Liver (tissue), 9 donors: ENCODE measurements around the gene EPC1. TPM values are rescaled to one million over a fixed set of nuclear protein-coding genes. Genes with fewer than 3 reads are reported as not detected.
A peak's percentile ranks its signal among the peaks of the same experiment; 100 is the strongest.

Experiments used
- DNase-seq: peaks from one replicate; pipeline ENCODE4 v3.0.0-alpha.2; 2017; ENCODE audit warnings: low spot score
- H3K27ac ChIP-seq, 2 donors: one replicate each; pipeline ENCODE4 v1.7.0; 2013; ENCODE audit warnings: inconsistent platforms in 2 of 2, low read length in 2 of 2, control low read depth in 1 of 2, low read depth in 1 of 2, mild to moderate bottlenecking in 1 of 2
- H3K27me3 ChIP-seq, 4 donors: one replicate each; pipeline versions ENCODE4 v1.6.1 to v1.7.0; 2013; ENCODE audit warnings: low read length in 3 of 4, inconsistent platforms in 1 of 4, mild to moderate bottlenecking in 1 of 4, moderate library complexity in 1 of 4; ENCODE audit not compliant: control insufficient read depth in 4 of 4, insufficient read depth in 4 of 4
- H3K36me3 ChIP-seq, 4 donors: one replicate each; pipeline versions ENCODE4 v1.6.1 to v1.7.0; 2013; ENCODE audit warnings: low read length in 3 of 4, mild to moderate bottlenecking in 3 of 4, low read depth in 1 of 4, moderate library complexity in 1 of 4; ENCODE audit not compliant: control insufficient read depth in 4 of 4, insufficient read depth in 3 of 4
- H3K4me1 ChIP-seq, 4 donors: one replicate each; pipeline versions ENCODE4 v1.6.1 to v1.7.0; 2013; ENCODE audit warnings: low read length in 3 of 4, mild to moderate bottlenecking in 3 of 4, moderate library complexity in 1 of 4; ENCODE audit not compliant: control insufficient read depth in 4 of 4, insufficient read depth in 4 of 4
- H3K4me3 ChIP-seq, 3 donors: one replicate each; pipeline versions ENCODE4 v1.6.1 to v1.7.0; 2013; ENCODE audit warnings: low read length in 3 of 3, control low read depth in 1 of 3, low read depth in 1 of 3, mild to moderate bottlenecking in 1 of 3
- H3K9ac ChIP-seq, 2 donors: one replicate each; pipeline ENCODE4 v1.7.0; 2013; ENCODE audit warnings: low read length in 2 of 2, mild to moderate bottlenecking in 2 of 2, moderate library complexity in 2 of 2, control low read depth in 1 of 2, low read depth in 1 of 2
- H3K9me3 ChIP-seq, 4 donors: one replicate each; pipeline versions ENCODE4 v1.6.1 to v1.7.0; 2013; ENCODE audit warnings: low read length in 3 of 4; ENCODE audit not compliant: control insufficient read depth in 4 of 4
- EGR1 ChIP-seq, 2 donors: IDR thresholded peaks; 2 replicates each; pipeline ENCODE4 v1.6.1; 2016 to 2018; ENCODE audit warnings: antibody characterized with exemption in 2 of 2, low read depth in 2 of 2
- FOXA1 ChIP-seq: IDR thresholded peaks from 2 replicates; pipeline ENCODE4 v1.6.1; 2016; ENCODE audit warnings: antibody characterized with exemption
- FOXA2 ChIP-seq: IDR thresholded peaks from 2 replicates; pipeline ENCODE4 v1.6.1; 2016; ENCODE audit warnings: antibody characterized with exemption
- GABPA ChIP-seq, 2 donors: IDR thresholded peaks in 1 of 2; conservative IDR thresholded peaks in 1 of 2; 2 replicates each; pipeline ENCODE4 v1.6.1; 2016; ENCODE audit warnings: antibody characterized with exemption in 2 of 2, mild to moderate bottlenecking in 1 of 2, moderate library complexity in 1 of 2
- HNF4A ChIP-seq, 2 donors: conservative IDR thresholded peaks; 2 replicates each; pipeline ENCODE4 v1.6.1; 2016; ENCODE audit warnings: antibody characterized with exemption in 2 of 2, mild to moderate bottlenecking in 2 of 2
- JUND ChIP-seq, 2 donors: IDR thresholded peaks; 2 replicates each; pipeline ENCODE4 v1.6.1; 2016; ENCODE audit warnings: antibody characterized with exemption in 2 of 2
- RAD21 ChIP-seq, 2 donors: IDR thresholded peaks; 2 replicates each; pipeline ENCODE4 v1.6.1; 2016; ENCODE audit warnings: antibody characterized with exemption in 2 of 2, mild to moderate bottlenecking in 2 of 2
- TAF1 ChIP-seq: conservative IDR thresholded peaks from 2 replicates; pipeline ENCODE4 v1.6.1; 2016; ENCODE audit warnings: antibody characterized with exemption, mild to moderate bottlenecking
- YY1 ChIP-seq: IDR thresholded peaks from 2 replicates; pipeline ENCODE4 v1.6.1; 2016; ENCODE audit warnings: antibody characterized with exemption, mild to moderate bottlenecking
- WGBS: extraction: QIAGEN DNeasy Blood & Tissue Kit; methylation state at CpG from one replicate; pipeline ENCODE4 v1.1.7; 2013; 5-methylcytosine and 5-hydroxymethylcytosine counted together
- polyA plus RNA-seq, 2 donors: library from polyadenylated mRNA; stranded (reverse) in 1 of 2; unstranded in 1 of 2; fragments of 200-250 nt in 1 of 2; fragments of >200 nt in 1 of 2; fragmentation: Nextera tagmentation in 1 of 2; extraction: Ambion mirVana in 1 of 2; gene quantifications; one replicate each; pipeline versions ENCODE4 v1.2.1 to v1.2.3, GENCODE V29; 2013 to 2015
- total RNA-seq, 2 donors: library from RNA; depleted of rRNA; stranded (reverse); fragments of >200 nt; gene quantifications; one replicate each; pipeline ENCODE4 v1.2.3, GENCODE V29; 2014
- TF ChIP-seq, protein P1 (sequence below): IDR thresholded peaks from 2 replicates; pipeline ENCODE4 v1.6.1; 2016; ENCODE audit warnings: antibody characterized with exemption
- TF ChIP-seq, protein P2 (sequence below): IDR thresholded peaks from 2 replicates; pipeline ENCODE4 v1.6.1; 2016; ENCODE audit warnings: antibody characterized with exemption, mild to moderate bottlenecking
- TF ChIP-seq, protein P3 (sequence below): IDR thresholded peaks from 2 replicates; pipeline ENCODE4 v1.6.1; 2016; ENCODE audit warnings: antibody characterized with exemption
- donor health status: healthy.
- donor health status: healthy.
- donor health status: healthy.
- donor health status: healthy.
- donor health status: healthy.

Gene EPC1
- total and polyA plus RNA-seq, 4 donors, result 5.6 to 30.9 (median 16.0) TPM

- Histone ChIP-seq H3K4me3 (no peak overlapping the region), H3K27me3 (no peaks in the 10 kb centered on the region), H3K9ac (no peak overlapping the region), H3K36me3 (no peaks in the 10 kb centered on the region), H3K27ac (no peak overlapping the region), H3K9me3 (no peaks in the 10 kb centered on the region), H3K4me1 (no peaks in the 10 kb centered on the region)
- WGBS, result 60% methylated on average over 8 of the region's 8 CpGs
- TF ChIP-seq, protein P1, sequence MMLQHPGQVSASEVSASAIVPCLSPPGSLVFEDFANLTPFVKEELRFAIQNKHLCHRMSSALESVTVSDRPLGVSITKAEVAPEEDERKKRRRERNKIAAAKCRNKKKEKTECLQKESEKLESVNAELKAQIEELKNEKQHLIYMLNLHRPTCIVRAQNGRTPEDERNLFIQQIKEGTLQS, result no peak
- TF ChIP-seq, protein P2, sequence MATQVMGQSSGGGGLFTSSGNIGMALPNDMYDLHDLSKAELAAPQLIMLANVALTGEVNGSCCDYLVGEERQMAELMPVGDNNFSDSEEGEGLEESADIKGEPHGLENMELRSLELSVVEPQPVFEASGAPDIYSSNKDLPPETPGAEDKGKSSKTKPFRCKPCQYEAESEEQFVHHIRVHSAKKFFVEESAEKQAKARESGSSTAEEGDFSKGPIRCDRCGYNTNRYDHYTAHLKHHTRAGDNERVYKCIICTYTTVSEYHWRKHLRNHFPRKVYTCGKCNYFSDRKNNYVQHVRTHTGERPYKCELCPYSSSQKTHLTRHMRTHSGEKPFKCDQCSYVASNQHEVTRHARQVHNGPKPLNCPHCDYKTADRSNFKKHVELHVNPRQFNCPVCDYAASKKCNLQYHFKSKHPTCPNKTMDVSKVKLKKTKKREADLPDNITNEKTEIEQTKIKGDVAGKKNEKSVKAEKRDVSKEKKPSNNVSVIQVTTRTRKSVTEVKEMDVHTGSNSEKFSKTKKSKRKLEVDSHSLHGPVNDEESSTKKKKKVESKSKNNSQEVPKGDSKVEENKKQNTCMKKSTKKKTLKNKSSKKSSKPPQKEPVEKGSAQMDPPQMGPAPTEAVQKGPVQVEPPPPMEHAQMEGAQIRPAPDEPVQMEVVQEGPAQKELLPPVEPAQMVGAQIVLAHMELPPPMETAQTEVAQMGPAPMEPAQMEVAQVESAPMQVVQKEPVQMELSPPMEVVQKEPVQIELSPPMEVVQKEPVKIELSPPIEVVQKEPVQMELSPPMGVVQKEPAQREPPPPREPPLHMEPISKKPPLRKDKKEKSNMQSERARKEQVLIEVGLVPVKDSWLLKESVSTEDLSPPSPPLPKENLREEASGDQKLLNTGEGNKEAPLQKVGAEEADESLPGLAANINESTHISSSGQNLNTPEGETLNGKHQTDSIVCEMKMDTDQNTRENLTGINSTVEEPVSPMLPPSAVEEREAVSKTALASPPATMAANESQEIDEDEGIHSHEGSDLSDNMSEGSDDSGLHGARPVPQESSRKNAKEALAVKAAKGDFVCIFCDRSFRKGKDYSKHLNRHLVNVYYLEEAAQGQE, result no peak
- TF ChIP-seq HNF4A (conservative IDR thresholded peaks at IDR 0.05) (peak in 1 of 2 donors; percentile 19), RAD21 (IDR thresholded peaks at IDR 0.05) (no peak), TAF1 (no peak), JUND (IDR thresholded peaks at IDR 0.05) (no peak)
- no peak for DNase-seq
Observed at GRCh38 chr10:32245760-32246159, 101.2 kb downstream of the EPC1 start.

GRCh38 chr10:32244421-32245207 is 102.3 kb downstream of the EPC1 start:
- Histone ChIP-seq H3K27me3 (no peaks in the 10 kb centered on the region), H3K27ac (no peak overlapping the region), H3K4me3 (no peak overlapping the region), H3K36me3 (no peaks in the 10 kb centered on the region), H3K4me1 (no peaks in the 10 kb centered on the region), H3K9ac (no peak overlapping the region), H3K9me3 (no peaks in the 10 kb centered on the region)
- WGBS, result 89% methylated on average over 3 of the region's 3 CpGs
- DNase-seq, result no peak
- TF ChIP-seq FOXA1 (no peak), JUND (IDR thresholded peaks at IDR 0.05) (no peak), YY1 (no peak), EGR1 (IDR thresholded peaks at IDR 0.05; ENCODE audit: low read depth in 2 of 2) (no peak), FOXA2 (no peak), GABPA (IDR thresholded peaks at IDR 0.05 in 1 of 2, conservative IDR thresholded peaks at IDR 0.05 in 1 of 2) (no peak)
- TF ChIP-seq, protein P3, sequence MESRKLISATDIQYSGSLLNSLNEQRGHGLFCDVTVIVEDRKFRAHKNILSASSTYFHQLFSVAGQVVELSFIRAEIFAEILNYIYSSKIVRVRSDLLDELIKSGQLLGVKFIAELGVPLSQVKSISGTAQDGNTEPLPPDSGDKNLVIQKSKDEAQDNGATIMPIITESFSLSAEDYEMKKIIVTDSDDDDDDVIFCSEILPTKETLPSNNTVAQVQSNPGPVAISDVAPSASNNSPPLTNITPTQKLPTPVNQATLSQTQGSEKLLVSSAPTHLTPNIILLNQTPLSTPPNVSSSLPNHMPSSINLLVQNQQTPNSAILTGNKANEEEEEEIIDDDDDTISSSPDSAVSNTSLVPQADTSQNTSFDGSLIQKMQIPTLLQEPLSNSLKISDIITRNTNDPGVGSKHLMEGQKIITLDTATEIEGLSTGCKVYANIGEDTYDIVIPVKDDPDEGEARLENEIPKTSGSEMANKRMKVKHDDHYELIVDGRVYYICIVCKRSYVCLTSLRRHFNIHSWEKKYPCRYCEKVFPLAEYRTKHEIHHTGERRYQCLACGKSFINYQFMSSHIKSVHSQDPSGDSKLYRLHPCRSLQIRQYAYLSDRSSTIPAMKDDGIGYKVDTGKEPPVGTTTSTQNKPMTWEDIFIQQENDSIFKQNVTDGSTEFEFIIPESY, result no peak
- TF ChIP-seq, protein P1, result no peak
- TF ChIP-seq, protein P2, result no peak
